HepG2 (cell line): ENCODE measurements around the gene CLDN19. TPM values are rescaled to one million over a fixed set of nuclear protein-coding genes. Genes with fewer than 3 reads are reported as not detected.

ENCODE experiments used
- BHLHE40 ChIP-seq: IDR thresholded peaks from 2 replicates; pipeline ENCODE4 v1.6.1; 2011; ENCODE audit warnings: low read length, improper control_type of control experiment
- CREM ChIP-seq, 2 experiments: sonication (generic) in 1 of 2; formaldehyde crosslinking in 1 of 2; IDR thresholded peaks; 2 replicates each; pipeline versions ENCODE4 v1.4.0 to v1.6.1; 2016 to 2020; ENCODE audit warnings: antibody characterized with exemption in 1 of 2, mild to moderate bottlenecking in 1 of 2, missing genetic modification reagents in 1 of 2
- ISX ChIP-seq: sonication (generic); formaldehyde crosslinking; conservative IDR thresholded peaks from 2 replicates; pipeline ENCODE4 v1.5.0; 2020; ENCODE audit warnings: missing genetic modification reagents
- MAF1 ChIP-seq: sonication (generic); formaldehyde crosslinking; IDR thresholded peaks from 2 replicates; pipeline ENCODE4 v1.5.0; 2020; ENCODE audit warnings: missing genetic modification reagents, borderline replicate concordance
- MTA1 ChIP-seq: sonication (generic); formaldehyde crosslinking; IDR thresholded peaks from 2 replicates; pipeline ENCODE4 v1.4.0; 2020; ENCODE audit warnings: missing genetic modification reagents, mild to moderate bottlenecking, borderline replicate concordance
- MZF1 ChIP-seq: sonication (generic); formaldehyde crosslinking; IDR thresholded peaks from 2 replicates; pipeline ENCODE4 v1.8.1; 2023; ENCODE audit warnings: mild to moderate bottlenecking, missing genetic modification reagents, borderline replicate concordance
- NFKBIZ ChIP-seq: IDR thresholded peaks from 2 replicates; pipeline ENCODE4 v1.6.1; 2018; ENCODE audit warnings: missing genetic modification reagents, missing compliant biosample characterization
- PLRG1 ChIP-seq: fragments of 450-650 bp; conservative IDR thresholded peaks from 2 replicates; pipeline ENCODE4 v1.6.1; 2016
- PREB ChIP-seq: sonication (generic); formaldehyde crosslinking; IDR thresholded peaks from 2 replicates; pipeline ENCODE4 v1.4.0; 2020; ENCODE audit warnings: missing genetic modification reagents
- RARA ChIP-seq: IDR thresholded peaks from 2 replicates; pipeline ENCODE4 v1.6.1; 2016; ENCODE audit warnings: missing genetic modification reagents, missing compliant biosample characterization
- SKI ChIP-seq: fragments of 450-650 bp; IDR thresholded peaks from one replicate; pipeline ENCODE4 v1.6.1; 2018; ENCODE audit warnings: mild to moderate bottlenecking; ENCODE audit not compliant: partially characterized antibody
- SRF ChIP-seq: IDR thresholded peaks from 2 replicates; pipeline ENCODE4 v1.6.1; 2011; ENCODE audit warnings: mild to moderate bottlenecking, low read depth, low read length, moderate library complexity
- TGIF2 ChIP-seq: IDR thresholded peaks from 2 replicates; pipeline ENCODE4 v1.6.1; 2016; ENCODE audit warnings: control low read depth, missing compliant biosample characterization
- U2AF2 ChIP-seq: fragments of 200-400 bp; formaldehyde crosslinking; IDR thresholded peaks from 2 replicates; pipeline ENCODE4 v1.6.1; 2017; ENCODE audit warnings: low read depth, mild to moderate bottlenecking, low read length
- ZBTB1 ChIP-seq: sonication (generic); formaldehyde crosslinking; IDR thresholded peaks from 2 replicates; pipeline ENCODE4 v1.4.0; 2020; ENCODE audit warnings: missing genetic modification reagents, borderline replicate concordance
- ZFY ChIP-seq: sonication (generic); formaldehyde crosslinking; IDR thresholded peaks from 2 replicates; pipeline ENCODE4 v1.4.0; 2020; ENCODE audit warnings: missing genetic modification reagents
- ZIK1 ChIP-seq: sonication (generic); formaldehyde crosslinking; IDR thresholded peaks from 2 replicates; pipeline ENCODE4 v1.5.0; 2020; ENCODE audit warnings: mild to moderate bottlenecking, low read depth, missing genetic modification reagents, borderline replicate concordance
- ZNF382 ChIP-seq: sonication (generic); formaldehyde crosslinking; IDR thresholded peaks from 2 replicates; pipeline ENCODE4 v1.5.0; 2020; ENCODE audit warnings: missing genetic modification reagents, mild to moderate bottlenecking, borderline replicate concordance
- ZNF589 ChIP-seq: sonication (generic); formaldehyde crosslinking; conservative IDR thresholded peaks from 2 replicates; pipeline ENCODE4 v1.8.0; 2022; ENCODE audit warnings: mild to moderate bottlenecking, moderate library complexity, missing genetic modification reagents
- ZNF687 ChIP-seq: sonication (generic); formaldehyde crosslinking; IDR thresholded peaks from 2 replicates; pipeline ENCODE4 v1.5.1; 2020; ENCODE audit warnings: mild to moderate bottlenecking, missing genetic modification reagents, moderate library complexity
- polyA plus RNA-seq, 8 experiments: library from polyadenylated mRNA; depleted of rRNA in 3 of 8; stranded (reverse) in 7 of 8; unstranded in 1 of 8; fragments of >200 nt; fragmentation: Illumina TruSeq in 4 of 8; extraction: Trizol in 4 of 8; gene quantifications; 2 replicates each; pipeline versions ENCODE4 v1.2.1 to v1.2.3, GENCODE V29; 2011 to 2016; ENCODE audit warnings: low read depth in 4 of 8, missing spikeins in 1 of 8, mixed read lengths in 1 of 8; ENCODE audit not compliant: insufficient read depth in 1 of 8
- total RNA-seq, 5 experiments: library from RNA; depleted of rRNA; stranded (reverse); fragments of >200 nt; fragmentation: Illumina TruSeq; extraction: Trizol; gene quantifications; 2 replicates each; pipeline ENCODE4 v1.2.3, GENCODE V29; 2016; ENCODE audit warnings: low read depth in 1 of 5
- TF ChIP-seq, protein P1 (sequence below): IDR thresholded peaks from 2 replicates; pipeline ENCODE4 v1.6.1; 2018; ENCODE audit warnings: missing genetic modification reagents
- TF ChIP-seq, protein P2 (sequence below): sonication (generic); formaldehyde crosslinking; IDR thresholded peaks from 2 replicates; pipeline ENCODE4 v1.5.0; 2020; ENCODE audit warnings: missing genetic modification reagents

Gene CLDN19
- total and polyA plus RNA-seq, 2 of the 13 experiments (the other 11 are each of a cell fraction or from before 2014, with no cell fraction given) = 5.0 to 7.6 TPM

DNA sequence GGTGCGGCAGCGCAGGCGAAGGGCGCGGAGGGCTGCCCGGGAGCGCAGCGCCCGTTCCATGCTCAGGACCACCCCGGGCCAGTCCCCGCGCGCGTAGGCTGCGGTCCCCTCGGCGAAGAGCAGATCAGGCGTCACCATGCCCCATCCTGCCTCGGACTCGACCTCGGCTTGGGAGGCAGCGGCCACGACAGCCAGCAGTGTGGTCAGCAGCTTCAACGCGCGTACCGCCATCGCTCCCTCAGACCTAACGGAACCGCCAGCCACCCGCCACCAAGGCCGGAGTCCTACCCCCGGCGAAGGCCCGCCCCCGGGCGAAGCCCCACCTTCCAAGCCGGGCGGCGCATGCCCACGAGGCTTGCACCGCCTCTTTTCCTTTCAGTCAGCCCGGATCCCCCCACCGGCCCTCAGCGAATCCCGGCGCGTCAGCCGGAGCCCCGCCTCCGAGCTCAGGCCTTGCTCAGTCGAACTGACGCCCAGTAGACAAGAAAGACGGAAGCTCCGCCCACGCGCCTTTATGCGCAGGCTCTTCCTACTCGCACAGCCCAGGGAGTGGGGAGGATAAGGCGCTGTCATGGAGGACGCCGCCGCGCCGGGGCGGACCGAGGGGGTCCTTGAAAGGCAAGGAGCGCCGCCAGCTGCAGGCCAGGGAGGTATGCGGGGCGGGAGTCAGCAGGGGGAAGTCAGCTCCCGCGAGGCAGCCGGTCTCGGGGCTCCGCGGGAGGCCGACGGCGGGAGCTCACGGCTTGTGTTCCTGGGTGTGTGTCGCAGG, 26.9 kb upstream of the CLDN19 start, which contains the start of the genes C1orf50 and P3H1 (continued):
- peak; percentile 9; the same call in 1 of the 2 replicates for TF ChIP-seq BHLHE40
- TF ChIP-seq SKI = peak; percentile 47
- TF ChIP-seq MTA1 = 0 out of 2 replicates have a peak, but pooled peaks have one; percentile 44
- no peak for TF ChIP-seq ISX (CRISPR knock-in tag)
- no peak for TF ChIP-seq PLRG1
- TF ChIP-seq RARA (CRISPR knock-in tag) = 0 out of 2 replicates have a peak, but pooled peaks have one; percentile 12
- TF ChIP-seq ZNF382 (CRISPR knock-in tag) = no peak
- TF ChIP-seq TGIF2 (CRISPR knock-in tag) = no peak; the same call in 1 of the 2 replicates
- TF ChIP-seq U2AF2 = no peak
- TF ChIP-seq, protein P1, sequence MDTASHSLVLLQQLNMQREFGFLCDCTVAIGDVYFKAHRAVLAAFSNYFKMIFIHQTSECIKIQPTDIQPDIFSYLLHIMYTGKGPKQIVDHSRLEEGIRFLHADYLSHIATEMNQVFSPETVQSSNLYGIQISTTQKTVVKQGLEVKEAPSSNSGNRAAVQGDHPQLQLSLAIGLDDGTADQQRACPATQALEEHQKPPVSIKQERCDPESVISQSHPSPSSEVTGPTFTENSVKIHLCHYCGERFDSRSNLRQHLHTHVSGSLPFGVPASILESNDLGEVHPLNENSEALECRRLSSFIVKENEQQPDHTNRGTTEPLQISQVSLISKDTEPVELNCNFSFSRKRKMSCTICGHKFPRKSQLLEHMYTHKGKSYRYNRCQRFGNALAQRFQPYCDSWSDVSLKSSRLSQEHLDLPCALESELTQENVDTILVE (CRISPR knock-in tag) = no peak
- TF ChIP-seq SRF = no peak
- TF ChIP-seq NFKBIZ = no peak; the same call in 1 of the 2 replicates
- no peak; the same call in 1 of the 2 replicates for TF ChIP-seq ZNF589 (CRISPR knock-in tag)
- TF ChIP-seq ZNF687 (CRISPR knock-in tag) = peak; percentile 76
- TF ChIP-seq MAF1 (CRISPR knock-in tag) = peak; percentile 44; the same call in 1 of the 2 replicates
- peak; percentile 88 for TF ChIP-seq ZFY (CRISPR knock-in tag)
- TF ChIP-seq CREM (IDR thresholded peaks at IDR 0.05) = peak; percentile 27; the same call in 1 of the 2 replicates
- no peak for TF ChIP-seq CREM (CRISPR knock-in tag; IDR thresholded peaks at IDR 0.05)
- no peak for TF ChIP-seq ZBTB1 (CRISPR knock-in tag)
- TF ChIP-seq PREB = 0 out of 2 replicates have a peak, but pooled peaks have one; percentile 79
- no peak for TF ChIP-seq ZIK1 (CRISPR knock-in tag)
- TF ChIP-seq, protein P2, sequence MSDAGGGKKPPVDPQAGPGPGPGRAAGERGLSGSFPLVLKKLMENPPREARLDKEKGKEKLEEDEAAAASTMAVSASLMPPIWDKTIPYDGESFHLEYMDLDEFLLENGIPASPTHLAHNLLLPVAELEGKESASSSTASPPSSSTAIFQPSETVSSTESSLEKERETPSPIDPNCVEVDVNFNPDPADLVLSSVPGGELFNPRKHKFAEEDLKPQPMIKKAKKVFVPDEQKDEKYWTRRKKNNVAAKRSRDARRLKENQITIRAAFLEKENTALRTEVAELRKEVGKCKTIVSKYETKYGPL = 0 out of 2 replicates have a peak, but pooled peaks have one; percentile 21
- TF ChIP-seq MZF1 (CRISPR knock-in tag) = no peak
